Effector memory CD8-positive, alpha-beta T cell (primary cell): ENCODE results near the gene HOXA7.

Experiments
- ATAC-seq: fragments of 150-1000 bp; cut with Tn5 transposase; replicated peaks from 2 replicates; pipeline ENCODE4 v1.10.0; 2021; ENCODE audit warnings: mild to moderate bottlenecking, moderate library complexity
- DNase-seq, 3 experiments: peaks; one replicate each; pipeline ENCODE4 v3.0.0; 2021
- H3K27ac Mint-ChIP-seq, 2 donors: one replicate each; pipeline ENCODE4 v1.8.0; 2022; ENCODE audit warnings: mild to moderate bottlenecking in 2 of 2, mixed read lengths in 2 of 2, moderate library complexity in 2 of 2
- H3K27me3 Mint-ChIP-seq, 2 donors: one replicate each; pipeline ENCODE4 v1.8.0; 2022; ENCODE audit warnings: mixed read lengths in 2 of 2
- H3K36me3 Mint-ChIP-seq: one replicate; pipeline ENCODE4 v1.8.0; 2022; ENCODE audit warnings: mild to moderate bottlenecking, moderate library complexity, mixed read lengths; ENCODE audit not compliant: insufficient read depth
- H3K4me1 Mint-ChIP-seq, 2 donors: one replicate each; pipeline ENCODE4 v1.8.0; 2022; ENCODE audit warnings: low read depth in 2 of 2, mixed read lengths in 2 of 2
- H3K4me3 Mint-ChIP-seq, 2 donors: one replicate each; pipeline ENCODE4 v1.8.0; 2022; ENCODE audit warnings: mild to moderate bottlenecking in 2 of 2, mixed read lengths in 2 of 2, moderate library complexity in 2 of 2
- H3K9me3 Mint-ChIP-seq, 2 donors: one replicate each; pipeline ENCODE4 v1.8.0; 2022; ENCODE audit warnings: mixed read lengths in 2 of 2
- total RNA-seq, 9 experiments: gene quantifications; one replicate each; lab custom pipeline; 2026; lab: John Stamatoyannopoulos, UW

Gene HOXA7
- total RNA-seq: 0 to 0.13 (median 0) reads per million in 9 experiments

DNA sequence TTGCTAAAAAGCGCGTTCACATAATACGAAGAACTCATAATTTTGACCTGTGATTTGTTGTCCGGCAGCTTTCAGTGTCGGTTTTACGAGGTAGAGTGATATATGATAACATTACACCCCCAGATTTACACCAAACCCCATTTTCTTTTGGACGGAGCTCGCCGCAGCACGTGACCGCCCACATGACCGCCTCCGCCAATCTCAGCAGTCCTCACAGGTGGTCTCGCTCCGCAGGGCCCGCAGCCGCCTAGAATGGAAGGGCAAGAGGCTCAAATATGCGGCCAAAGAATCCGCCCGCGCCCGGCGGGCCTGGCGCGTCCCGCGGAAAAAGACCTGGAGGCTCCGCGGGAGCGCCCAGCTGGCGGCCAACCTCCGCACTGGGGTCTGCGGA, at the start of gene HOXA7:
Gene HOXA7 (minus strand): TSS at position 168 of the 391 bp plus-strand sequence. CDS start 130 bp downstream, at position 38.
- peaks cover 83 to 96% of the 10 kb centered on the region in 2 donors for H3K27me3 Mint-ChIP-seq
- no peak for DNase-seq
- peak within 1 kb of the TSS; percentile 64 to 80 for H3K4me3 Mint-ChIP-seq
- H3K36me3 Mint-ChIP-seq: peaks cover 37% of the 10 kb centered on the region
- H3K4me1 Mint-ChIP-seq: peaks cover 36 to 38% of the 10 kb centered on the region in 2 donors
- peak within 1 kb of the TSS in 1 of 2 donors; percentile 55 for H3K27ac Mint-ChIP-seq
- H3K9me3 Mint-ChIP-seq: no peaks in the 10 kb centered on the region
- ATAC-seq: no peak

- Mint-ChIP-seq H3K4me1 (peaks cover 34 to 39% of the 10 kb centered on the region in 2 donors), H3K27ac (no peak overlapping the region), H3K9me3 (no peaks in the 10 kb centered on the region), H3K27me3 (peaks cover 98 to 100% of the 10 kb centered on the region in 2 donors), H3K36me3 (peaks cover 15% of the 10 kb centered on the region), H3K4me3 (peak overlapping the region; percentile 3 to 59)
- DNase-seq (no peak), ATAC-seq (no peak)
These were observed 49.1 kb upstream of the HOXA7 start for GRCh38 chr7:27205325-27206280.

GRCh38 chr7:27204851-27205322, 48.4 kb upstream of the HOXA7 start:
- ATAC-seq (no peak), DNase-seq (no peak)
- Mint-ChIP-seq H3K4me1 (peaks cover 34 to 35% of the 10 kb centered on the region in 2 donors), H3K9me3 (no peaks in the 10 kb centered on the region), H3K4me3 (peak overlapping the region; percentile 36 to 59), H3K27ac (no peak overlapping the region), H3K27me3 (peaks cover 98 to 100% of the 10 kb centered on the region in 2 donors), H3K36me3 (peaks cover 20% of the 10 kb centered on the region)

- no peak for DNase-seq
- no peak overlapping the region for H3K27ac Mint-ChIP-seq
- H3K27me3 Mint-ChIP-seq: peaks cover 97 to 100% of the 10 kb centered on the region in 2 donors
- peaks cover 22% of the 10 kb centered on the region for H3K36me3 Mint-ChIP-seq
- no peak for ATAC-seq
- no peaks in the 10 kb centered on the region for H3K9me3 Mint-ChIP-seq
- H3K4me3 Mint-ChIP-seq: no peak overlapping the region
- H3K4me1 Mint-ChIP-seq: peaks cover 36 to 38% of the 10 kb centered on the region in 2 donors
These were observed 47.6 kb upstream of the HOXA7 start for GRCh38 chr7:27203964-27204594.

GRCh38 chr7:27203365-27203953, 47.0 kb upstream of the HOXA7 start:
- H3K27ac Mint-ChIP-seq: no peak overlapping the region
- ATAC-seq: no peak
- H3K4me1 Mint-ChIP-seq: peaks cover 42% of the 10 kb centered on the region in 2 donors
- H3K27me3 Mint-ChIP-seq: peaks cover 97 to 100% of the 10 kb centered on the region in 2 donors
- H3K36me3 Mint-ChIP-seq: peaks cover 24% of the 10 kb centered on the region
- no peak overlapping the region for H3K4me3 Mint-ChIP-seq
- no peaks in the 10 kb centered on the region for H3K9me3 Mint-ChIP-seq
- DNase-seq: no peak

- peaks cover 30% of the 10 kb centered on the region for H3K36me3 Mint-ChIP-seq
- no peak overlapping the region for H3K27ac Mint-ChIP-seq
- ATAC-seq (no peak), DNase-seq (no peak)
- H3K27me3 Mint-ChIP-seq: peaks cover 97 to 100% of the 10 kb centered on the region in 2 donors
- H3K9me3 Mint-ChIP-seq: no peaks in the 10 kb centered on the region
- peaks cover 45% of the 10 kb centered on the region in 2 donors for H3K4me1 Mint-ChIP-seq
- H3K4me3 Mint-ChIP-seq: no peak overlapping the region
These were observed 46.3 kb upstream of the HOXA7 start for GRCh38 chr7:27202862-27203134.

- H3K27me3 Mint-ChIP-seq: peaks cover 97 to 100% of the 10 kb centered on the region in 2 donors
- DNase-seq (no peak), ATAC-seq (no peak)
- no peak overlapping the region for H3K27ac Mint-ChIP-seq
- no peaks in the 10 kb centered on the region for H3K9me3 Mint-ChIP-seq
- peaks cover 45 to 46% of the 10 kb centered on the region in 2 donors for H3K4me1 Mint-ChIP-seq
- H3K36me3 Mint-ChIP-seq: peaks cover 33% of the 10 kb centered on the region
- peak overlapping the region; percentile 45 to 83 for H3K4me3 Mint-ChIP-seq
These were observed 45.8 kb upstream of the HOXA7 start for GRCh38 chr7:27202018-27202861.

- Mint-ChIP-seq H3K27me3 (peaks cover 97 to 100% of the 10 kb centered on the region in 2 donors), H3K36me3 (peaks cover 33% of the 10 kb centered on the region), H3K4me3 (peak overlapping the region; percentile 76 to 83), H3K9me3 (no peaks in the 10 kb centered on the region), H3K27ac (no peak overlapping the region), H3K4me1 (peaks cover 46% of the 10 kb centered on the region in 2 donors)
- no peak for DNase-seq
- ATAC-seq: no peak
These were observed 45.1 kb upstream of the HOXA7 start for GRCh38 chr7:27201580-27202017.

- ATAC-seq (no peak), DNase-seq (no peak)
- Mint-ChIP-seq H3K36me3 (peaks cover 33% of the 10 kb centered on the region), H3K9me3 (no peaks in the 10 kb centered on the region), H3K4me1 (peaks cover 45 to 48% of the 10 kb centered on the region in 2 donors), H3K27me3 (peaks cover 97 to 100% of the 10 kb centered on the region in 2 donors), H3K27ac (no peak overlapping the region), H3K4me3 (peak overlapping the region; percentile 76 to 83)
These were observed 44.5 kb upstream of the HOXA7 start for GRCh38 chr7:27200761-27201579.

DNA sequence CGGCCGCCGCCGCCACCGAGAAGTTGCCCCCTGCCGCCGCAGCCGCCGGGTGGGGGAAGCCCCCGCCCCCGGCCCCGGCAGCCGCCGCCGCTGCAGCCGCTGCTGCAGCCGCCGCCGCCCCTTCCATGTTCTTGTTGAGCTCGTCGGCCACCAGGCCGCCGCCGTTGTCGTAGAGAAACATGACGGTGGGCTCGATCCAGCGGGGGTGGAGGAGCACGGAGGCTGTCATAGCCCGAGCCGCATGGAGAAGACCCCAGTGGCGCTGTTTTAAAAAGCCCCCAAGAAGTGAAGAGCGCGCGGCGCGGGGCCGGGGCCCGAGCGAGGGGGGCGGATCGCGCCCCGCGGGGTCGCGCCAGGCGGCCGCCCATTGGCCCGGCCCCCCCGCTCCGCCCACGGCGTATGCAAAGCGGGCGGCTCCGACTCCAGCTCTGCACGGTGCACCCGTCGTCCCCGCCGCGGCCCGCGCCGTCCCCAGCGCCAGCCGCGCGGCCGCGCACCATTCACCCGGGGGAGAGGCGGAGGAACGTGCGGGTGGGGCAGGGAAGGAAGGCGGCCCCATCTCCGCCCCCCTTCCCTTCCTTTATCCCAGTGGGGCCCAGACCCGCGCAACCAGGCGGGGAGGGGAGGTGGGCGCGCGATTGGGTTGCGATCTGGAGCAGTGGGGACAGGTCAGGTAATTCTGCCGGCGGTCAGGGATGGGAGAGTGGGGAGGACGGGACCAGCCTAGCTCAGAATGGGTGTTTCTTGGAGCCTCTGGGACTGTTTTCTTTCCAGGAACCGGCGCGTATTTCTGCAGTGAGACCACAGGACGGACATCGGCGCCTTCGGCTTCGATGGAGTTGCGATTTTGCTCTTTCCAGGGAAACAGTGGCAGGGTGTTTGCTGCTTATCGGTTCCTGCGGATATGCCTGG, 43.6 kb upstream of the HOXA7 start, which contains the start of gene HOXA13:
Gene HOXA13 (minus strand): TSS at position 243 of the 912 bp plus-strand sequence. CDS start 14 bp downstream, at position 229.
- DNase-seq (no peak), ATAC-seq (peak; percentile 70)
- Mint-ChIP-seq H3K4me1 (peaks cover 39 to 41% of the 10 kb centered on the region in 2 donors), H3K36me3 (peaks cover 29% of the 10 kb centered on the region), H3K4me3 (peak within 1 kb of the TSS; percentile 76 to 83), H3K9me3 (no peaks in the 10 kb centered on the region), H3K27ac (no peak within 1 kb of the TSS), H3K27me3 (peaks cover 90 to 100% of the 10 kb centered on the region in 2 donors)
